Keratinocyte (primary cell): ENCODE data around the gene RXRA. TPM values are rescaled to one million over a fixed set of nuclear protein-coding genes. Genes with fewer than 3 reads are reported as not detected.

Experiments used
- DNase-seq: peaks from one replicate; pipeline ENCODE4 v3.0.0-alpha.2; 2011; ENCODE audit warnings: low read depth, missing footprints, low spot score
- FAIRE-seq: peaks from 2 replicates; lab custom pipeline; 2011; peaks lifted over from hg19 to GRCh38; lab: Jason Lieb, UNC
- H2AFZ ChIP-seq: 2 replicates; pipeline ENCODE4 v1.6.0; 2012; ENCODE audit warnings: low read length, control low read depth, inconsistent platforms; ENCODE audit not compliant: control insufficient read depth
- H3K27ac ChIP-seq: 2 replicates; pipeline ENCODE4 v1.5.1; 2011; ENCODE audit warnings: low read length; ENCODE audit not compliant: control insufficient read depth, insufficient read depth
- H3K27me3 ChIP-seq: 3 replicates; pipeline ENCODE4 v1.6.0; 2011; ENCODE audit warnings: low read length; ENCODE audit not compliant: control insufficient read depth, insufficient read depth; ENCODE audit errors: extremely low read depth
- H3K36me3 ChIP-seq, 2 experiments: 2 replicates in 1 of 2; 3 replicates in 1 of 2; pipeline ENCODE4 v1.5.1; 2011; ENCODE audit warnings: low read length in 2 of 2, mild to moderate bottlenecking in 1 of 2; ENCODE audit not compliant: control insufficient read depth in 2 of 2, insufficient read depth in 2 of 2; ENCODE audit errors: extremely low read depth in 1 of 2
- H3K4me1 ChIP-seq: 3 replicates; pipeline ENCODE4 v1.5.1; 2011; ENCODE audit warnings: low read length; ENCODE audit not compliant: control insufficient read depth, insufficient read depth; ENCODE audit errors: extremely low read depth
- H3K4me2 ChIP-seq: 3 replicates; pipeline ENCODE4 v1.6.0; 2011; ENCODE audit warnings: low read depth, low read length; ENCODE audit not compliant: control insufficient read depth, insufficient read depth; ENCODE audit errors: extremely low read depth
- H3K4me3 ChIP-seq, 3 experiments: fragments of 200-600 bp in 1 of 3; sonication (generic) in 1 of 3; 2 replicates in 2 of 3; 3 replicates in 1 of 3; pipeline ENCODE4 v1.5.1; 2011 to 2016; ENCODE audit warnings: low read length in 3 of 3, mild to moderate bottlenecking in 3 of 3, control low read depth in 2 of 3, inconsistent platforms in 1 of 3, low read depth in 1 of 3, mixed read lengths in 1 of 3, mixed run types in 1 of 3, moderate library complexity in 1 of 3; ENCODE audit not compliant: control insufficient read depth in 2 of 3, insufficient read depth in 2 of 3; ENCODE audit errors: extremely low read depth in 1 of 3
- H3K79me2 ChIP-seq: 2 replicates; pipeline ENCODE4 v1.6.0; 2012; ENCODE audit warnings: low read length; ENCODE audit not compliant: control insufficient read depth, insufficient read depth
- H3K9ac ChIP-seq: 3 replicates; pipeline ENCODE4 v1.6.0; 2011; ENCODE audit warnings: low read length; ENCODE audit not compliant: control insufficient read depth, insufficient read depth; ENCODE audit errors: extremely low read depth
- H3K9me1 ChIP-seq: 3 replicates; pipeline ENCODE4 v1.6.0; 2011; ENCODE audit warnings: low read length; ENCODE audit not compliant: control insufficient read depth, insufficient read depth; ENCODE audit errors: extremely low read depth
- H3K9me3 ChIP-seq: 2 replicates; pipeline ENCODE4 v1.5.1; 2012; ENCODE audit warnings: low read depth, low read length; ENCODE audit not compliant: control insufficient read depth
- H4K20me1 ChIP-seq: 3 replicates; pipeline ENCODE4 v1.6.0; 2011; ENCODE audit warnings: low read length; ENCODE audit not compliant: control insufficient read depth, insufficient read depth; ENCODE audit errors: extremely low read depth
- EZH2 ChIP-seq: IDR thresholded peaks from one replicate; pipeline ENCODE4 v1.6.1; 2012; ENCODE audit warnings: inconsistent platforms, mild to moderate bottlenecking, low read length, moderate library complexity
- dilution Hi-C: fragments of 300-500 bp; cut with MboI; formaldehyde crosslinking; loops from one replicate; pipeline ENCODE4 v1.7.0; 2020; ENCODE audit warnings: low sequenced_read_pairs; ENCODE audit not compliant: extremely low pct_ligation_motif_present
- polyA plus RNA-seq, 5 experiments: library from polyadenylated mRNA; depleted of rRNA in 3 of 5; stranded (reverse) in 3 of 5; stranded (forward) in 1 of 5; unstranded in 1 of 5; fragments of >200 nt; gene quantifications; 1 replicate in 1 of 5; 2 replicates in 3 of 5; 3 replicates in 1 of 5; pipeline versions ENCODE4 v1.2.1 to v1.2.3, GENCODE V29; 2011 to 2012; ENCODE audit warnings: missing spikeins in 2 of 5, low read depth in 1 of 5, low replicate concordance in 1 of 5
- TF ChIP-seq, protein P1 (sequence below), 3 experiments: IDR thresholded peaks in 1 of 3; conservative IDR thresholded peaks in 1 of 3; optimal IDR thresholded peaks in 1 of 3; 2 replicates in 2 of 3; 3 replicates in 1 of 3; pipeline versions ENCODE3 to v1.5.1; 2011; ENCODE audit warnings: low read length in 3 of 3, mild to moderate bottlenecking in 3 of 3, moderate library complexity in 2 of 3, control low read depth in 1 of 3, inconsistent platforms in 1 of 3; ENCODE audit not compliant: insufficient read depth in 2 of 3; ENCODE audit errors: extremely low read depth in 1 of 3

The RXRA gene
- polyA plus RNA-seq, 1 donor (not counting 4 experiments of a cell fraction or from before 2014, with no cell fraction given) = 9.7 TPM

DNA sequence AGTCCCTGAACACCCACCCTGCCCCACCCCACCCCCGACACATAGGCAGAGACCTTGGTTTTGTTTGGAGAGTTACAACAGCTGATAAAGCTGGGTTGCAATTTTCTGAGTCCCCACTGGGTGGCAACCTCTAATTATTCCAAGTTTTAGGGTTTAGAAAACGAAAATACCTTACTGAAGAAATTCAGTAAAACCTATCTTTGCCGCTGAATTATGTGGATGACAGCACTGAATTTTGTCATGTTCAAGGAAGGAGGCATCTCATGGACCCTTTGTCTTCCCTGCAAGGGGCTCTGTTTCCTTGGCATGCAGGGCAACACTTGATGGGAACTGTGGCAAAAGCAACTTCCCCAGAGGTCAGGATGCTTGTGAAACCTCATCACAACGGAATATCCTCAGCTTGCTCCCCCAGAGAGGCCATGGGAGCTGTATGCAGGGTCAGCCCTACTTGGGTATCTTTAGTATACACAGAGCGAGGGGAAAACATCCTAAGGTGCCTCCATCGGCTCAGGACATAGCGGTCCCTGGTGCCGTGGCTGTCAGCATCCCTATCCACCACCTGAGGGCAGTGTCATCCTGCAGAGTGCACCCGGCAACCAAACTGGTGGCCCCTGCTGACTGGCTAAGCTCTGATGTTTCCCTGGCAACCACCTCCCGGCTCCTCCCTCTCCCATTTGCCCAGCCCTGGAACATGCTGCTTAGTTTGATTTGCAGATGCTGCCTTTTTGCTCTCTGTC lies 123.1 kb downstream of the RXRA start:
- no peak overlapping the region for H3K4me2 ChIP-seq
- H3K4me3 ChIP-seq = no peak overlapping the region
- H3K9me3 ChIP-seq = peaks cover 4% of the 10 kb centered on the region
- no peaks in the 10 kb centered on the region for H4K20me1 ChIP-seq
- FAIRE-seq (peak; percentile 94), DNase-seq (peak; percentile 61)
- no peaks in the 10 kb centered on the region for H3K79me2 ChIP-seq
- H2AFZ ChIP-seq = no peak overlapping the region
- H3K9ac ChIP-seq = no peak overlapping the region
- dilution Hi-C loops = no loop called here
- TF ChIP-seq, protein P1, sequence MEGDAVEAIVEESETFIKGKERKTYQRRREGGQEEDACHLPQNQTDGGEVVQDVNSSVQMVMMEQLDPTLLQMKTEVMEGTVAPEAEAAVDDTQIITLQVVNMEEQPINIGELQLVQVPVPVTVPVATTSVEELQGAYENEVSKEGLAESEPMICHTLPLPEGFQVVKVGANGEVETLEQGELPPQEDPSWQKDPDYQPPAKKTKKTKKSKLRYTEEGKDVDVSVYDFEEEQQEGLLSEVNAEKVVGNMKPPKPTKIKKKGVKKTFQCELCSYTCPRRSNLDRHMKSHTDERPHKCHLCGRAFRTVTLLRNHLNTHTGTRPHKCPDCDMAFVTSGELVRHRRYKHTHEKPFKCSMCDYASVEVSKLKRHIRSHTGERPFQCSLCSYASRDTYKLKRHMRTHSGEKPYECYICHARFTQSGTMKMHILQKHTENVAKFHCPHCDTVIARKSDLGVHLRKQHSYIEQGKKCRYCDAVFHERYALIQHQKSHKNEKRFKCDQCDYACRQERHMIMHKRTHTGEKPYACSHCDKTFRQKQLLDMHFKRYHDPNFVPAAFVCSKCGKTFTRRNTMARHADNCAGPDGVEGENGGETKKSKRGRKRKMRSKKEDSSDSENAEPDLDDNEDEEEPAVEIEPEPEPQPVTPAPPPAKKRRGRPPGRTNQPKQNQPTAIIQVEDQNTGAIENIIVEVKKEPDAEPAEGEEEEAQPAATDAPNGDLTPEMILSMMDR (optimal IDR thresholded peaks at IDR 0.05 in 1 of 3, IDR thresholded peaks at IDR 0.05 in 1 of 3, conservative IDR thresholded peaks at IDR 0.05 in 1 of 3; ENCODE audit: extremely low read depth in 1 of 3, insufficient read depth in 2 of 3, low read length in 3 of 3) = peak in 2 of 3 experiments; percentile 94 to 95
- no peak for TF ChIP-seq EZH2
- no peaks in the 10 kb centered on the region for H3K4me1 ChIP-seq
- no peaks in the 10 kb centered on the region for H3K9me1 ChIP-seq
- H3K27ac ChIP-seq = no peak overlapping the region
- H3K36me3 ChIP-seq = no peaks in the 10 kb centered on the region
- H3K27me3 ChIP-seq = no peaks in the 10 kb centered on the region

DNA sequence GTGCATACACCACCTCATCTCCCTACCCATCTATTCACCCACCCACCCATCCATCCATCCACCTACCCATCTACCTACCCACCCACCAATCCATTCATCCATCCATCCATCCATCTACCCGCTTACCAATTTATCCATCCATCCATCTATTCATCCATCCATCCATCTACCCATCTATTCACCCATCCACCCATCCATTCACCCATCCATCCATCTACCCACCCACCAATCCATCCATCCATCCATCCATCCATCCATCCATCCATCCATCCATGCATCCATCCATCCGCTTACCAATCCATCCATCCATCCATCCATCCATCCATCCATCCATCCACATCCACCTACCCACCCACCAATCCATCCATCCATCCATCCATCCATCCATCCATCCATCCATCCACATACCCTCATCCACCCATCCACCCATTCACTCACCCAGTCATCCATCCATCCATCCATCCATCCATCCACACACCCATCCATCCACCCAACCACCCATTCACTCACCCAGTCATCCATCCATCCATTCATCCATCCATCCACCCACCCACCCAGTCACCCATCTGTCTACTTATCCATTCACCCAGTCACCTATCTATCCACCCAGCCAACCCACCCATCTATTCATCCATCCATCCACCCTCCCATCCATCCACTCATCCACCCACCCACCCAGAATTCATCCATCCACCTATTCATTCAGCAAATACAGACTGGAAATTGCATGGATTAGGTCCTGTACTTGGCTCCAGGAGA lies 125.6 kb downstream of the RXRA start:
- Histone ChIP-seq H4K20me1 (no peaks in the 10 kb centered on the region), H2AFZ (no peak overlapping the region), H3K9me1 (no peaks in the 10 kb centered on the region), H3K4me2 (no peak overlapping the region), H3K9ac (no peak overlapping the region), H3K27ac (no peak overlapping the region), H3K4me1 (peaks cover 12% of the 10 kb centered on the region), H3K4me3 (no peak overlapping the region), H3K27me3 (no peaks in the 10 kb centered on the region), H3K79me2 (no peaks in the 10 kb centered on the region), H3K9me3 (peaks cover 4% of the 10 kb centered on the region), H3K36me3 (no peaks in the 10 kb centered on the region)
- no peak for DNase-seq
- FAIRE-seq = no peak
- dilution Hi-C loops = no loop called here
- TF ChIP-seq, protein P1 (optimal IDR thresholded peaks at IDR 0.05 in 1 of 3, IDR thresholded peaks at IDR 0.05 in 1 of 3, conservative IDR thresholded peaks at IDR 0.05 in 1 of 3; ENCODE audit: extremely low read depth in 1 of 3, insufficient read depth in 2 of 3, low read length in 3 of 3) = no peak
- no peak for TF ChIP-seq EZH2
